CD14-positive monocyte (primary cell): ENCODE results near the gene IMPA2. TPM values are rescaled to one million over a fixed set of nuclear protein-coding genes. Genes with fewer than 3 reads are reported as not detected.
"Not testable (repeated sequence)": the region's sequence is repeated elsewhere in the genome, so short reads cannot be mapped to it uniquely, and the experiment has no call there.

Experiments
- DNase-seq, 3 donors: peaks; one replicate each; pipeline ENCODE4 v3.0.0-alpha.2; 2011 to 2022
- H2AFZ ChIP-seq: 2 replicates; pipeline ENCODE4 v1.6.0; 2012; ENCODE audit warnings: mild to moderate bottlenecking, low read depth, low read length, inconsistent platforms; ENCODE audit not compliant: insufficient read depth, poor library complexity, severe bottlenecking
- H3K27ac ChIP-seq, 2 donors: 1 replicate in 1 of 2; 2 replicates in 1 of 2; pipeline ENCODE4 v1.5.1; 2012 to 2013; ENCODE audit warnings: low read length in 2 of 2, control low read depth in 1 of 2, inconsistent platforms in 1 of 2, low read depth in 1 of 2, mild to moderate bottlenecking in 1 of 2
- H3K27me3 ChIP-seq, 2 donors: one replicate each; pipeline versions ENCODE4 v1.6.0 to v1.6.1; 2011 to 2013; ENCODE audit warnings: low read length in 2 of 2; ENCODE audit not compliant: control insufficient read depth in 2 of 2, insufficient read depth in 2 of 2
- H3K36me3 ChIP-seq, 2 donors: replicated peaks in 1 of 2; 1 replicate in 1 of 2; 2 replicates in 1 of 2; pipeline versions ENCODE4 v1.5.1 to v1.6.1; 2012 to 2013; ENCODE audit warnings: low read length in 2 of 2, control low read depth in 1 of 2, inconsistent platforms in 1 of 2, mild to moderate bottlenecking in 1 of 2; ENCODE audit not compliant: insufficient read depth in 2 of 2, control insufficient read depth in 1 of 2
- H3K4me1 ChIP-seq, 2 donors: 1 replicate in 1 of 2; 2 replicates in 1 of 2; pipeline versions ENCODE4 v1.5.1 to v1.6.1; 2012 to 2013; ENCODE audit warnings: low read length in 2 of 2, control low read depth in 1 of 2, inconsistent platforms in 1 of 2, mild to moderate bottlenecking in 1 of 2, moderate library complexity in 1 of 2; ENCODE audit not compliant: insufficient read depth in 2 of 2, control insufficient read depth in 1 of 2
- H3K4me2 ChIP-seq: replicated peaks from 2 replicates; pipeline ENCODE3; 2012; ENCODE audit warnings: low read length, moderate library complexity, mild to moderate bottlenecking; ENCODE audit not compliant: poor library complexity, severe bottlenecking; ENCODE audit errors: extremely low read depth
- H3K4me3 ChIP-seq, 3 experiments: fragments of 200-600 bp in 1 of 3; sonication (generic) in 1 of 3; replicated peaks in 1 of 3; 1 replicate in 2 of 3; 2 replicates in 1 of 3; pipeline ENCODE4 v1.5.1; 2011 to 2013; ENCODE audit warnings: low read length in 3 of 3, mild to moderate bottlenecking in 3 of 3, control low read depth in 2 of 3, low read depth in 2 of 3, inconsistent platforms in 1 of 3, moderate library complexity in 1 of 3
- H3K79me2 ChIP-seq: 2 replicates; pipeline ENCODE4 v1.6.0; 2012; ENCODE audit warnings: mild to moderate bottlenecking, control low read depth, inconsistent platforms, low read length, moderate library complexity; ENCODE audit not compliant: insufficient read depth
- H3K9ac ChIP-seq: 2 replicates; pipeline ENCODE4 v1.6.0; 2017; ENCODE audit warnings: low read length, mild to moderate bottlenecking; ENCODE audit not compliant: insufficient read depth, poor library complexity, severe bottlenecking
- H3K9me3 ChIP-seq, 2 donors: replicated peaks in 1 of 2; 1 replicate in 1 of 2; 2 replicates in 1 of 2; pipeline versions ENCODE4 v1.5.1 to v1.6.1; 2012 to 2013; ENCODE audit warnings: low read length in 2 of 2, control low read depth in 1 of 2; ENCODE audit not compliant: control insufficient read depth in 1 of 2, insufficient read depth in 1 of 2
- H4K20me1 ChIP-seq: 2 replicates; pipeline ENCODE4 v1.6.0; 2012; ENCODE audit warnings: mild to moderate bottlenecking, low read length, control low read depth, moderate library complexity; ENCODE audit not compliant: insufficient read depth
- H3K27ac Mint-ChIP-seq, 7 donors: one replicate each; pipeline ENCODE4 v1.8.0; 2020; ENCODE audit warnings: mild to moderate bottlenecking in 7 of 7, mixed read lengths in 7 of 7, moderate library complexity in 6 of 7, inconsistent platforms in 2 of 7
- H3K27me3 Mint-ChIP-seq, 3 donors: one replicate each; pipeline ENCODE4 v1.8.0; 2021 to 2022; ENCODE audit warnings: low read depth in 3 of 3, mild to moderate bottlenecking in 3 of 3, mixed read lengths in 3 of 3, moderate library complexity in 3 of 3, inconsistent platforms in 1 of 3
- H3K36me3 Mint-ChIP-seq, 2 donors: one replicate each; pipeline ENCODE4 v1.8.0; 2020; ENCODE audit warnings: mixed read lengths in 2 of 2, inconsistent platforms in 1 of 2, mild to moderate bottlenecking in 1 of 2
- H3K4me1 Mint-ChIP-seq: one replicate; pipeline ENCODE4 v1.8.0; 2020; ENCODE audit warnings: mild to moderate bottlenecking, mixed read lengths
- H3K4me3 Mint-ChIP-seq, 2 donors: one replicate each; pipeline ENCODE4 v1.8.0; 2020; ENCODE audit warnings: mild to moderate bottlenecking in 2 of 2, mixed read lengths in 2 of 2, moderate library complexity in 1 of 2
- H3K9me3 Mint-ChIP-seq, 7 donors: one replicate each; pipeline ENCODE4 v1.8.0; 2020 to 2022; ENCODE audit warnings: mixed read lengths in 7 of 7, mild to moderate bottlenecking in 6 of 7, moderate library complexity in 6 of 7, inconsistent platforms in 2 of 7
- CTCF ChIP-seq: fragments of 200-600 bp; IDR thresholded peaks from one replicate; pipeline ENCODE4 v1.8.0; 2022; ENCODE audit warnings: antibody characterized with exemption, mild to moderate bottlenecking
- WGBS: methylation state at CpG from one replicate; pipeline ENCODE4 v1.1.5; 2013; ENCODE audit warnings: missing lambda C conversion rate; ENCODE audit not compliant: insufficient coverage; 5-methylcytosine and 5-hydroxymethylcytosine counted together
- intact Hi-C, 2 donors: fragments of 100-400 bp; cut with micrococcal nuclease; formaldehyde crosslinking; loops; one replicate each; pipeline versions ENCODE4 v1.15.0 to v1.15.1; 2023
- polyA plus RNA-seq, 3 donors: library from polyadenylated mRNA; depleted of rRNA in 1 of 3; unstranded in 2 of 3; stranded (reverse) in 1 of 3; fragments of 300-500 nt in 2 of 3; fragments of >200 nt in 1 of 3; fragmentation: Illumina TruSeq in 2 of 3; gene quantifications; 1 replicate in 2 of 3; 2 replicates in 1 of 3; pipeline ENCODE4 v1.2.3, GENCODE V29; 2012 to 2021

The IMPA2 gene
- polyA plus RNA-seq, 3 donors = 97.4 to 186 (median 145) TPM

DNA sequence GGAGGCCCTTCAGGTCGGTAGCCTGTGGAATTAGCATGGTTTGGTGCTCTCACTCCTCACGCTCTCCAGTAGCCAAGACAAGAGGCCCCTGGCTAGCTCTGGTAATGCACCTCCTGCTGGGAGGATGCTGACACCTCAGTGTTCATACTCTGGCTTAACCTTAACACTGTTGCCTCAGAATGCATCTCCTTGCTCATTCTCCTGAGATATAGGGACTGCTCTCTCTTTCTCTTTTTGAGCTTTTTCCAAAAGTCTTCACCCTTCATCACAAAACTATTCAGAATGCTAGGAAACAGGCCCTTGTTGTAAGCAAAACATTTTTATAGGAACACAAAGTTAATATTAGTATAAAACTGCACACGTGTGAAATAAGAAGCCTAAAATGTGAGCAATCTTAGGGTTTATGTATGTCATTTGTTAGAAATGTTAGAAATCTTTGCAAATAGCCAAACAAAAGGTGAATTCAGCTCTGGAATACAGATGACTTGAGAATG lies 17.3 kb upstream of the IMPA2 start:
- DNase-seq = no peak
- H3K4me2 ChIP-seq = no peak overlapping the region
- H2AFZ ChIP-seq = no peak overlapping the region
- Mint-ChIP-seq H3K27me3 (peaks cover 0 to 2% (median 2%) of the 10 kb centered on the region in 3 donors), H3K9me3 (peaks cover 1 to 5% (median 3%) of the 10 kb centered on the region in 7 donors), H3K4me3 (no peak overlapping the region), H3K4me1 (no peaks in the 10 kb centered on the region), H3K36me3 (no peaks in the 10 kb centered on the region), H3K27ac (no peak overlapping the region)
- no peaks in the 10 kb centered on the region for H3K4me1 ChIP-seq
- no peak for TF ChIP-seq CTCF
- no peaks in the 10 kb centered on the region for H3K79me2 ChIP-seq
- no peaks in the 10 kb centered on the region for H3K36me3 ChIP-seq
- intact Hi-C loops = no loop called here
- H3K4me3 ChIP-seq = no peak overlapping the region
- H3K9me3 ChIP-seq = no peaks in the 10 kb centered on the region
- H3K27ac ChIP-seq = no peak overlapping the region
- WGBS = 95% methylated on average over 2 of the region's 3 CpGs
- no peaks in the 10 kb centered on the region for H3K27me3 ChIP-seq
- no peak overlapping the region for H3K9ac ChIP-seq
- H4K20me1 ChIP-seq = no peaks in the 10 kb centered on the region

GRCh38 chr18:11969904-11970835 lies 11.1 kb upstream of the IMPA2 start:
- Histone ChIP-seq H3K36me3 (no peaks in the 10 kb centered on the region), H3K4me2 (no peak overlapping the region), H3K9ac (no peak overlapping the region), H3K79me2 (no peaks in the 10 kb centered on the region), H4K20me1 (no peaks in the 10 kb centered on the region), H2AFZ (no peak overlapping the region), H3K27ac (no peak overlapping the region), H3K4me3 (no peak overlapping the region), H3K27me3 (no peaks in the 10 kb centered on the region), H3K9me3 (no peaks in the 10 kb centered on the region), H3K4me1 (peaks cover 13 to 18% of the 10 kb centered on the region in 2 donors)
- H3K4me1 Mint-ChIP-seq = peaks cover 21% of the 10 kb centered on the region
- H3K4me3 Mint-ChIP-seq = no peak overlapping the region
- H3K36me3 Mint-ChIP-seq = no peaks in the 10 kb centered on the region
- no peak for DNase-seq
- 94% methylated on average over 6 of the region's 9 CpGs for WGBS
- no peak overlapping the region for H3K27ac Mint-ChIP-seq
- peaks cover 0 to 2% (median 0%) of the 10 kb centered on the region in 7 donors for H3K9me3 Mint-ChIP-seq
- intact Hi-C loops = no loop called here
- H3K27me3 Mint-ChIP-seq = peaks cover 0 to 5% (median 4%) of the 10 kb centered on the region in 3 donors
- no peak for TF ChIP-seq CTCF

DNA sequence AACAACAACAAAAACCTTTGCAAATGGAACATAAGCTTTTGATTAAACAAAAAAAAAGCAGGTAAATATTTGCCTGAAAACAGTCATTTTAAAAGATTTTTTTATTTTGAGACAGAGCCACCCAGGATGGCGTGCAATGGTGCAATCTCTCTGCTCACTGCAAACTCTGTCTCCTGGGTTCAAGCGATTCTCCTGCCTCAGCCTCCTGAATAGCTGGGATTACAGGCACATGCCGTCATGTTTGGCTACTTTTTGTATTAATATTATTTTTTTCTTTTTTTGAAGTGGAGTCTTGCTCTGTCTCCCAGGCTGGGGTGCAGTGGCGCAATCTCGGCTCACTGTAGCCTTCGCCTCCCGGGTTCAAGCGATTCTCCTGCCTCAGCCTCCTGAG lies 10.5 kb upstream of the IMPA2 start:
- H3K27ac ChIP-seq, H3K36me3 ChIP-seq, H3K9ac ChIP-seq, DNase-seq, H3K4me3 Mint-ChIP-seq, intact Hi-C loops, H2AFZ ChIP-seq, H3K27me3 Mint-ChIP-seq, H3K79me2 ChIP-seq, H3K27ac Mint-ChIP-seq, H3K36me3 Mint-ChIP-seq, H3K9me3 ChIP-seq, H3K4me3 ChIP-seq, H3K4me2 ChIP-seq, H4K20me1 ChIP-seq, H3K9me3 Mint-ChIP-seq, H3K27me3 ChIP-seq: not testable (repeated sequence)
- H3K4me1 ChIP-seq = peaks cover 13 to 18% of the 10 kb centered on the region in 2 donors
- H3K4me1 Mint-ChIP-seq = peaks cover 21% of the 10 kb centered on the region
- WGBS = 100% methylated on average over 1 of the region's 8 CpGs
